Breast epithelium (tissue), 4 donors: ENCODE data around the gene PLA2G4A. TPM values are rescaled to one million over a fixed set of nuclear protein-coding genes. Genes with fewer than 3 reads are reported as not detected.

Source experiments
- DNase-seq, 2 donors: peaks; one replicate each; pipeline ENCODE4 v3.0.0-alpha.2; 2019; ENCODE audit warnings: low spot score in 2 of 2
- H3K27ac ChIP-seq, 2 donors: fragments of 200-600 bp; sonication (generic) in 1 of 2; one replicate each; pipeline ENCODE4 v1.5.1; 2016 to 2019; ENCODE audit warnings: mild to moderate bottlenecking in 1 of 2
- H3K27me3 ChIP-seq, 2 donors: fragments of 200-600 bp; sonication (generic) in 1 of 2; one replicate each; pipeline versions ENCODE4 v1.5.1 to v1.6.0; 2017 to 2019; ENCODE audit warnings: control low read depth in 1 of 2, mild to moderate bottlenecking in 1 of 2
- H3K36me3 ChIP-seq: fragments of 200-600 bp; one replicate; pipeline ENCODE4 v1.5.1; 2019
- H3K4me1 ChIP-seq, 2 donors: fragments of 200-600 bp; sonication (generic); one replicate each; pipeline ENCODE4 v1.5.1; 2016 to 2019; ENCODE audit warnings: control low read depth in 1 of 2
- H3K4me3 ChIP-seq, 3 donors: fragments of 200-600 bp; sonication (generic); 1 replicate in 2 of 3; 2 replicates in 1 of 3; pipeline ENCODE4 v1.5.1; 2016 to 2019; ENCODE audit warnings: mild to moderate bottlenecking in 3 of 3, moderate library complexity in 2 of 3
- H3K9me3 ChIP-seq, 2 donors: fragments of 200-600 bp; sonication (generic) in 1 of 2; one replicate each; pipeline ENCODE4 v1.5.1; 2016 to 2019; ENCODE audit warnings: control low read depth in 1 of 2
- POLR2A ChIP-seq: fragments of 450-650 bp; IDR thresholded peaks from one replicate; pipeline ENCODE4 v1.6.1; 2016; ENCODE audit warnings: antibody characterized with exemption, mild to moderate bottlenecking, moderate library complexity
- POLR2AphosphoS5 ChIP-seq, 3 donors: sonication (generic); formaldehyde crosslinking; IDR thresholded peaks; one replicate each; pipeline ENCODE4 v1.6.1; 2017; ENCODE audit warnings: antibody characterized with exemption in 3 of 3
- intact Hi-C: fragments of 100-400 bp; cut with DNase I; formaldehyde crosslinking; loops from one replicate; pipeline ENCODE4 v1.15.1; 2023; ENCODE audit warnings: low total_unique reads
- total RNA-seq, 3 donors: library from RNA; depleted of rRNA; stranded (reverse); fragments of >200 nt; gene quantifications; one replicate each; pipeline ENCODE4 v1.1.0, GENCODE V29; 2016
- TF ChIP-seq, protein P1 (sequence below), 3 donors: fragments of 450-650 bp; IDR thresholded peaks; one replicate each; pipeline ENCODE4 v1.5.1; 2016 to 2017; ENCODE audit warnings: antibody characterized with exemption in 3 of 3, mild to moderate bottlenecking in 3 of 3, moderate library complexity in 3 of 3

Gene PLA2G4A
- total RNA-seq, 3 donors from 2014 or later = 5.6 to 13.3 (median 7.4) TPM

DNA sequence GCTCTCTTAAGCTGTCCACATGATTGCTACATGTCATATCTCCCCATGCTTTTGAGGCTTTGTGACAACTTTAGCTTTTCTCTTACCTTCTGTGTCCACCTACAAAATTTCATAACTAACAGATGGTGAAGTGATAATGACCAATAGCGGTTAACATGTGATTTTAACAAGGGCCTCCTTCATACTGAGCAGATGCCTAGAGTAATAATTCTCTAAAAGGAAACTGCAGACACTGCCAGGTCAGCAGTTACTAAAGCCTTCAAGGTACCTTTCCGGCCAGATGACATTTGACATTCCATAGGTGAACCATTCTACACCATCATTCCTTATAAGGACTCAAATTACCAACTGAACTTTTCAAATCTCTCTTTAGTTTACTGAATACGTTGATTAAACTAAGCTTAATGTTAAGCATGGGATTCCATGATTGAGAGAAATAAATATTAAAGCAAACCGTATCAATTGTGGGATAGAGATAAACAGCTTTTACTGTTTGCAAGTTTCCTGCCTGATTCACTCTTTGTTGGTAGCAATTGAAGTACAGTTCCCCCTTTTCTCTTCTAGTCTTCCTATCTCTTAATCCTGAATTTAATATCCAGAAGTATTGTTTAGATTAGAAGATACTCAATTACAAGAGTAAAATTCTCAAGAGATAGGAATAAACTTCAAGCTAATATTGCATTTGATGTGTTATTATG lies 205.1 kb downstream of the PLA2G4A start:
- H3K4me1 ChIP-seq = no peaks in the 10 kb centered on the region
- DNase-seq = no peak
- intact Hi-C loops = no loop called here
- no peaks in the 10 kb centered on the region for H3K36me3 ChIP-seq
- no peaks in the 10 kb centered on the region for H3K27me3 ChIP-seq
- TF ChIP-seq, protein P1, sequence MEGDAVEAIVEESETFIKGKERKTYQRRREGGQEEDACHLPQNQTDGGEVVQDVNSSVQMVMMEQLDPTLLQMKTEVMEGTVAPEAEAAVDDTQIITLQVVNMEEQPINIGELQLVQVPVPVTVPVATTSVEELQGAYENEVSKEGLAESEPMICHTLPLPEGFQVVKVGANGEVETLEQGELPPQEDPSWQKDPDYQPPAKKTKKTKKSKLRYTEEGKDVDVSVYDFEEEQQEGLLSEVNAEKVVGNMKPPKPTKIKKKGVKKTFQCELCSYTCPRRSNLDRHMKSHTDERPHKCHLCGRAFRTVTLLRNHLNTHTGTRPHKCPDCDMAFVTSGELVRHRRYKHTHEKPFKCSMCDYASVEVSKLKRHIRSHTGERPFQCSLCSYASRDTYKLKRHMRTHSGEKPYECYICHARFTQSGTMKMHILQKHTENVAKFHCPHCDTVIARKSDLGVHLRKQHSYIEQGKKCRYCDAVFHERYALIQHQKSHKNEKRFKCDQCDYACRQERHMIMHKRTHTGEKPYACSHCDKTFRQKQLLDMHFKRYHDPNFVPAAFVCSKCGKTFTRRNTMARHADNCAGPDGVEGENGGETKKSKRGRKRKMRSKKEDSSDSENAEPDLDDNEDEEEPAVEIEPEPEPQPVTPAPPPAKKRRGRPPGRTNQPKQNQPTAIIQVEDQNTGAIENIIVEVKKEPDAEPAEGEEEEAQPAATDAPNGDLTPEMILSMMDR (IDR thresholded peaks at IDR 0.05) = no peak
- TF ChIP-seq POLR2AphosphoS5 (IDR thresholded peaks at IDR 0.05) (no peak), POLR2A (no peak)
- no peak overlapping the region for H3K27ac ChIP-seq
- no peak overlapping the region for H3K4me3 ChIP-seq
- peaks cover 0 to 15% of the 10 kb centered on the region in 2 donors for H3K9me3 ChIP-seq

DNA sequence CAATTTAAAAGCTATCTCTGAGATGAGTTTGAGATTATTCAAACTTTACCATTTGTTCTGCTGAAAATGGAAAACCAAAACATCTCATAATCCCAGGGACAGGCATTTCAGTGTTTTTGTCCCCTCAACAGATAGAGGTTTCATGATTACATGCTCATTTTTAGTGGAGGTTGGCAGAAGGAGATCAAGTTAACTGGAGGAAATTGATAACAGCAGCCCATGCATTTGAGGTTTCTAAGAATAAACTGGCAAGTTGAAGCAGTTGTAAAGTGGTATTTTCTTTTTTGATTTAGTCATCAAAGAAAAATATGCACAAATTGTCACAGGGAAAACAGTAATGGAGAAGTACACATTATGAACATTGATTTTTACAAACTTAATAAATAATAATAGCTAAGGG lies 205.8 kb downstream of the PLA2G4A start:
- H3K4me3 ChIP-seq = no peak overlapping the region
- H3K36me3 ChIP-seq = no peaks in the 10 kb centered on the region
- no peaks in the 10 kb centered on the region for H3K27me3 ChIP-seq
- H3K9me3 ChIP-seq = peaks cover 0 to 8% of the 10 kb centered on the region in 2 donors
- H3K27ac ChIP-seq = no peak overlapping the region
- H3K4me1 ChIP-seq = no peaks in the 10 kb centered on the region
- TF ChIP-seq POLR2AphosphoS5 (IDR thresholded peaks at IDR 0.05) (no peak), POLR2A (no peak)
- TF ChIP-seq, protein P1 (IDR thresholded peaks at IDR 0.05) = no peak
- intact Hi-C loops = no loop called here
- no peak for DNase-seq

DNA sequence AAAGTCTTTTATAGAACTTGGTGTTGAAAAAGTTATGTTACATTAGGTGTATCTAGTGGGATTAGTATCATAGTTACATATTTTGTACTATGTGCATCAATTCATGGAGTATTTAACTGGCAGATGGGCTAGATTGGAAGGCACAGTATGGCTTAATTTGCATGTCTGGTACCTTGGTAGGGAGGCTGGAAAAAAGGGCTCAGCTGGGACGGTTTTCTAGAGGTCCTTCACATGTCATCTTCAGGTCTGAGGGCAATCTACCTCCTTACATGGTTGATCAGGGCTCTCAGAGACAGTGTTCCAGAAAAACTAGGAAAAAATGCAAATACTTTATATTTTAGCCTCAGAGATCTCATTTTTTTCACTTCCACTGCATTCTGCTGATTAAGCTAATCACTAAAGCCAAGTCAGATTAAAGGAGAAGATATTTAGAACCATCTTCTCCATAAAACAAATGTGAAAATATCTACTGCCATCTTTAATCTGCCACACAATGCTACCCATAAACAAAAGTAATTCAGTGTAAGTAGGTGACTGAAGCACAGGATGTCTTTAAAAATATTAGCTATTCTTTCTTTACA lies 209.3 kb downstream of the PLA2G4A start:
- no peak for DNase-seq
- TF ChIP-seq, protein P1 (IDR thresholded peaks at IDR 0.05) = no peak
- H3K4me3 ChIP-seq = no peak overlapping the region
- H3K9me3 ChIP-seq = peaks cover 0 to 5% of the 10 kb centered on the region in 2 donors
- intact Hi-C loops = no loop called here
- H3K27ac ChIP-seq = no peak overlapping the region
- H3K27me3 ChIP-seq = no peaks in the 10 kb centered on the region
- no peaks in the 10 kb centered on the region for H3K36me3 ChIP-seq
- H3K4me1 ChIP-seq = no peaks in the 10 kb centered on the region

Other genes with a start within 250 kb of the PLA2G4A start
- gene PTGS2, start 148.5 kb upstream of the PLA2G4A start, total RNA-seq = 1 to 10 TPM; 1.3 to 7.6 (median 1.6) TPM